ENCODE measurements around the gene SCTR. TPM values are rescaled to one million over a fixed set of nuclear protein-coding genes. Genes with fewer than 3 reads are reported as not detected.

SCTR gene
- total and polyA plus RNA-seq, 2 of the 8 experiments (the other 6 are each of a cell fraction or from before 2014, with no cell fraction given): 0.15 TPM; not detected in 1

DNA sequence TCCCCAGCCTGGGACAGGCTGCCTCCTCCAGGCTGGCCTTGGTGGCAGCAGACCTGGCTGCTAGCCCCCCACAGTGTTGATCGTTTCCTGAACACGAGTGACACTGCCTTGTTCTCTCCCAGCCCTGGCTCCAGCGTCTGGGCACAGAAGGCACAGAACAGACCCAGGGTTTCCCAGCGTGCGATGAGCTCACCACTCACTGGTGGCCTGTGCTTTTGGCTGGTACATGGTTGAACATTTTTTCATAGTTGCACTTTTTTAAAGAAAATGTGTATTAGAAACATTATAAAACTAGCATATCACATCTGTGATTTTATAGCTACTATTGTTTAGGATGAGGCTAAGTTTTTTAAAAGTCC, 40.9 kb downstream of the SCTR start:
- H3K79me2 ChIP-seq (ENCODE audit: control insufficient read depth in 1 of 2, insufficient read depth in 2 of 2, low read length in 2 of 2): no peaks in the 10 kb centered on the region
- no peak overlapping the region for H3K23ac ChIP-seq (ENCODE audit: insufficient read length)
- peak overlapping the region; percentile 26 for H4K91ac ChIP-seq (replicated peaks; ENCODE audit: insufficient read length, low read length)
- no peak overlapping the region for H2BK120ac ChIP-seq (replicated peaks; ENCODE audit: low read depth, low read length)
- no peak overlapping the region for H2BK20ac ChIP-seq (ENCODE audit: low read length)
- ChIA-PET CTCF (ENCODE audit: partially characterized antibody) (interaction anchor here (0.7 to 16.2 kb wide), 10 partner anchors 12 to 472 kb away, joined by 3 to 411 read pairs (median 3); no protein-coding TSS in a partner anchor), POLR2A (ENCODE audit: partially characterized antibody) (no interaction called here)
- 0 out of 2 replicates have a peak overlapping the region, but pooled peaks have one; percentile 50 for H2BK12ac ChIP-seq (ENCODE audit: low read depth, low read length)
- H3K79me1 ChIP-seq (ENCODE audit: low read depth, low read length): no peaks in the 10 kb centered on the region
- no peak overlapping the region for H4K8ac ChIP-seq (ENCODE audit: extremely low read depth, insufficient read depth, low read length)
- H3K23me2 ChIP-seq (ENCODE audit: low read depth, low read length): no peaks in the 10 kb centered on the region
- H2BK15ac ChIP-seq (ENCODE audit: low read length): no peak overlapping the region
- FAIRE-seq (no peak), DNase-seq (ENCODE audit: low read depth in 1 of 2, low spot score in 2 of 2) (no peak)
- H3K4me1 ChIP-seq (replicated peaks in 1 of 4; ENCODE audit: control insufficient read depth in 3 of 4, insufficient read depth in 4 of 4, low read length in 3 of 4): peaks cover 0 to 8% (median 1%) of the 10 kb centered on the region in 4 experiments; a peak in 4 of 7 replicates
- H3K27ac ChIP-seq (ENCODE audit: low read depth, low read length): no peak overlapping the region
- no peak overlapping the region for H2AFZ ChIP-seq (ENCODE audit: low read length)
- no peak overlapping the region; the same call in 1 of the 2 replicates for H3K18ac ChIP-seq (ENCODE audit: extremely low read depth, low read length)
- no peak overlapping the region for H2BK5ac ChIP-seq (ENCODE audit: low read depth, low read length)
- H3K14ac ChIP-seq (ENCODE audit: insufficient read length): no peak overlapping the region
- H3K4ac ChIP-seq (replicated peaks; ENCODE audit: insufficient read length, low read depth, low read length): no peak overlapping the region
- H3K56ac ChIP-seq (replicated peaks; ENCODE audit: insufficient read length, low read depth, low read length): no peak overlapping the region
- no peaks in the 10 kb centered on the region; a peak in 1 of 7 replicates for H3K27me3 ChIP-seq (replicated peaks in 1 of 4; ENCODE audit: control insufficient read depth in 3 of 4, extremely low read depth in 1 of 4, insufficient read depth in 3 of 4, low read length in 3 of 4)
- no peak overlapping the region for H3K9ac ChIP-seq (replicated peaks in 1 of 4; ENCODE audit: extremely low read depth in 1 of 4, low read depth in 3 of 4, low read length in 3 of 4)
- TF ChIP-seq, protein P1, sequence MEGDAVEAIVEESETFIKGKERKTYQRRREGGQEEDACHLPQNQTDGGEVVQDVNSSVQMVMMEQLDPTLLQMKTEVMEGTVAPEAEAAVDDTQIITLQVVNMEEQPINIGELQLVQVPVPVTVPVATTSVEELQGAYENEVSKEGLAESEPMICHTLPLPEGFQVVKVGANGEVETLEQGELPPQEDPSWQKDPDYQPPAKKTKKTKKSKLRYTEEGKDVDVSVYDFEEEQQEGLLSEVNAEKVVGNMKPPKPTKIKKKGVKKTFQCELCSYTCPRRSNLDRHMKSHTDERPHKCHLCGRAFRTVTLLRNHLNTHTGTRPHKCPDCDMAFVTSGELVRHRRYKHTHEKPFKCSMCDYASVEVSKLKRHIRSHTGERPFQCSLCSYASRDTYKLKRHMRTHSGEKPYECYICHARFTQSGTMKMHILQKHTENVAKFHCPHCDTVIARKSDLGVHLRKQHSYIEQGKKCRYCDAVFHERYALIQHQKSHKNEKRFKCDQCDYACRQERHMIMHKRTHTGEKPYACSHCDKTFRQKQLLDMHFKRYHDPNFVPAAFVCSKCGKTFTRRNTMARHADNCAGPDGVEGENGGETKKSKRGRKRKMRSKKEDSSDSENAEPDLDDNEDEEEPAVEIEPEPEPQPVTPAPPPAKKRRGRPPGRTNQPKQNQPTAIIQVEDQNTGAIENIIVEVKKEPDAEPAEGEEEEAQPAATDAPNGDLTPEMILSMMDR (IDR thresholded peaks at IDR 0.05; ENCODE audit: control extremely low read depth in 1 of 3, insufficient read depth in 1 of 3, low read depth in 1 of 3, low read length in 3 of 3): peak in 1 of 3 experiments; percentile 4; a peak in 1 of 4 replicates
- no peak for TF ChIP-seq CREB1 (IDR thresholded peaks at IDR 0.05)
- TF ChIP-seq POLR2AphosphoS5 (IDR thresholded peaks at IDR 0.05; ENCODE audit: low read depth, low read length): no peak
- H3K4me3 ChIP-seq (ENCODE audit: extremely low read depth in 1 of 4, insufficient read depth in 2 of 4, low read depth in 3 of 4, low read length in 4 of 4): no peak overlapping the region
- no peak overlapping the region for H3K4me2 ChIP-seq (ENCODE audit: insufficient read depth in 1 of 2, low read depth in 2 of 2, low read length in 2 of 2)
- H4K5ac ChIP-seq (ENCODE audit: insufficient read length, low read depth, low read length): no peak overlapping the region
- no peak overlapping the region for H2AK5ac ChIP-seq (ENCODE audit: low read depth, low read length)
- 80% methylated on average over 5 of the region's 5 CpGs; no CpG with 5 or more reads in 1 of the 2 experiments for WGBS, 2 experiments (ENCODE audit: extremely low coverage in 1 of 2, insufficient coverage in 1 of 2, insufficient read length in 1 of 2, insufficient replicate concordance in 2 of 2, low coverage in 1 of 2, low lambda C conversion rate in 2 of 2, missing lambda C conversion rate in 1 of 2)
- no peaks in the 10 kb centered on the region for H3K9me3 ChIP-seq (ENCODE audit: insufficient read depth in 2 of 2, low read depth in 1 of 2, low read length in 1 of 2)
- H4K20me1 ChIP-seq (replicated peaks in 1 of 2; ENCODE audit: control insufficient read depth in 1 of 2, insufficient read depth in 2 of 2, low read length in 2 of 2): no peaks in the 10 kb centered on the region
- no peaks in the 10 kb centered on the region for H3K36me3 ChIP-seq (ENCODE audit: control insufficient read depth in 2 of 4, insufficient read depth in 4 of 4, low read length in 3 of 4)

Data from H1 (cell line).